HepG2 (cell line): ENCODE data around the gene PROSER1. TPM values are rescaled to one million over a fixed set of nuclear protein-coding genes. Genes with fewer than 3 reads are reported as not detected.

Experiments
- ATAC-seq: fragments of 200-7000 bp; cut with Tn5 transposase; 3 replicates; pipeline ENCODE4 v1.9.1; 2020; ENCODE audit warnings: mild to moderate bottlenecking, moderate library complexity
- BruUV-seq: library from RNA; stranded (reverse); fragments of 400-500 nt; replicated peaks from 2 replicates; lab custom pipeline; 2021; lab: Mats Ljungman, UMichigan
- CTCF ChIA-PET: fragments of 300-600 bp; formaldehyde crosslinking; extraction: SDS; loops from one replicate; lab custom pipeline; 2021; ENCODE audit warnings: low total read pairs, inconsistent platforms, low intra/inter-chr PET ratio; lab: Yijun Ruan, JAX
- POLR2A ChIA-PET: fragments of 350-600 bp; sonication (Branson Sonifier 250); formaldehyde crosslinking; loops from one replicate; lab custom pipeline; 2020; ENCODE audit warnings: antibody characterized with exemption, inconsistent platforms; lab: Yijun Ruan, JAX
- DNase-seq: peaks from one replicate; pipeline ENCODE4 v3.0.0-alpha.2; 2015; ENCODE audit warnings: low spot score
- FAIRE-seq: peaks from 3 replicates; lab custom pipeline; 2011; peaks lifted over from hg19 to GRCh38; lab: Jason Lieb, UNC
- H2AFZ ChIP-seq: one replicate; pipeline ENCODE4 v1.6.1; 2011; ENCODE audit warnings: low read length, inconsistent platforms
- H3K27ac ChIP-seq: fragments of 300-600 bp; 3 replicates; pipeline ENCODE4 v1.8.0; 2011; ENCODE audit warnings: mixed run types, mild to moderate bottlenecking, mixed read lengths, low read length, inconsistent platforms; ENCODE audit not compliant: insufficient read depth; ENCODE audit errors: extremely low read length
- H3K27me3 ChIP-seq, 2 experiments: fragments of 200-600 bp in 1 of 2; 2 replicates in 1 of 2; 3 replicates in 1 of 2; pipeline versions ENCODE4 v1.6.0 to v1.8.0; 2011; ENCODE audit warnings: low read length in 2 of 2, mild to moderate bottlenecking in 2 of 2, moderate library complexity in 2 of 2, inconsistent platforms in 1 of 2; ENCODE audit not compliant: insufficient read depth in 2 of 2, control insufficient read depth in 1 of 2
- H3K36me3 ChIP-seq, 2 experiments: fragments of 200-600 bp in 1 of 2; replicated peaks in 1 of 2; 2 replicates in 1 of 2; 3 replicates in 1 of 2; pipeline versions ENCODE4 v1.5.1 to v1.8.0; 2011; ENCODE audit warnings: low read length in 2 of 2, inconsistent platforms in 1 of 2; ENCODE audit not compliant: insufficient read depth in 2 of 2, control insufficient read depth in 1 of 2
- H3K4me1 ChIP-seq: 2 replicates; pipeline ENCODE4 v1.5.1; 2012; ENCODE audit warnings: low read length, inconsistent platforms; ENCODE audit not compliant: insufficient read depth
- H3K4me2 ChIP-seq: 2 replicates; pipeline ENCODE4 v1.6.0; 2011; ENCODE audit warnings: low read depth, low read length, inconsistent platforms
- H3K4me3 ChIP-seq, 3 experiments: fragments of 200-600 bp in 1 of 3; sonication (generic), shearing (Covaris generic) in 1 of 3; replicated peaks in 1 of 3; 2 replicates each; pipeline ENCODE4 v1.5.1; 2011 to 2016; ENCODE audit warnings: low read length in 3 of 3, inconsistent platforms in 2 of 3, low read depth in 2 of 3, mild to moderate bottlenecking in 2 of 3, control low read depth in 1 of 3, mixed read lengths in 1 of 3; ENCODE audit not compliant: insufficient read depth in 1 of 3
- H3K79me2 ChIP-seq: one replicate; pipeline ENCODE4 v1.6.1; 2011; ENCODE audit warnings: low read length, inconsistent platforms; ENCODE audit not compliant: insufficient read depth
- H3K9ac ChIP-seq: 2 replicates; pipeline ENCODE4 v1.6.0; 2011; ENCODE audit warnings: mild to moderate bottlenecking, low read depth, low read length, inconsistent platforms; ENCODE audit not compliant: insufficient read depth
- H3K9me3 ChIP-seq: 2 replicates; pipeline ENCODE4 v1.5.1; 2012; ENCODE audit warnings: mild to moderate bottlenecking, low read length
- H4K20me1 ChIP-seq: 2 replicates; pipeline ENCODE4 v1.6.0; 2011; ENCODE audit warnings: inconsistent platforms, mild to moderate bottlenecking, low read length, moderate library complexity; ENCODE audit not compliant: insufficient read depth
- HOXD1 ChIP-seq: sonication (generic); formaldehyde crosslinking; IDR thresholded peaks from 2 replicates; pipeline ENCODE4 v1.5.0; 2020; ENCODE audit warnings: missing genetic modification reagents
- MIER2 ChIP-seq: IDR thresholded peaks from 2 replicates; pipeline ENCODE4 v1.6.1; 2016; ENCODE audit warnings: missing biosample characterization, missing genetic modification reagents
- NONO ChIP-seq, 2 experiments: fragments of 450-650 bp in 1 of 2; sonication (generic) in 1 of 2; formaldehyde crosslinking in 1 of 2; IDR thresholded peaks in 1 of 2; conservative IDR thresholded peaks in 1 of 2; 2 replicates each; pipeline versions ENCODE4 v1.6.1 to v1.8.0; 2017 to 2022; ENCODE audit warnings: mild to moderate bottlenecking in 1 of 2, missing genetic modification reagents in 1 of 2, moderate library complexity in 1 of 2
- WGBS: methylation state at CpG from one replicate; pipeline ENCODE4 v1.1.6; 2017; ENCODE audit warnings: low lambda C conversion rate; 5-methylcytosine and 5-hydroxymethylcytosine counted together
- in situ Hi-C: cut with HindIII; loops from 2 replicates; pipeline ENCODE4 v1.10.0; 2017; ENCODE audit warnings: low pct_unique_long_range_greater_than_20kb; ENCODE audit not compliant: extremely low pct_ligation_motif_present
- intact Hi-C: fragments of 100-400 bp; cut with micrococcal nuclease; formaldehyde crosslinking; loops from one replicate; pipeline ENCODE4 v1.10.0; 2022; ENCODE audit not compliant: unreplicated experiment
- polyA plus RNA-seq, 8 experiments: library from polyadenylated mRNA; depleted of rRNA in 3 of 8; stranded (reverse) in 7 of 8; unstranded in 1 of 8; fragments of >200 nt; fragmentation: Illumina TruSeq in 4 of 8; extraction: Trizol in 4 of 8; gene quantifications; 2 replicates each; pipeline versions ENCODE4 v1.2.1 to v1.2.3, GENCODE V29; 2011 to 2016; ENCODE audit warnings: low read depth in 4 of 8, missing spikeins in 1 of 8, mixed read lengths in 1 of 8; ENCODE audit not compliant: insufficient read depth in 1 of 8
- total RNA-seq, 5 experiments: library from RNA; depleted of rRNA; stranded (reverse); fragments of >200 nt; fragmentation: Illumina TruSeq; extraction: Trizol; gene quantifications; 2 replicates each; pipeline ENCODE4 v1.2.3, GENCODE V29; 2016; ENCODE audit warnings: low read depth in 1 of 5
- TF ChIP-seq, protein P1 (sequence below): sonication (generic); formaldehyde crosslinking; IDR thresholded peaks from 2 replicates; pipeline ENCODE4 v1.4.0; 2020; ENCODE audit warnings: mild to moderate bottlenecking, missing genetic modification reagents
- TF ChIP-seq, protein P2 (sequence below), 2 experiments: fragments of 450-650 bp in 1 of 2; sonication (generic) in 1 of 2; formaldehyde crosslinking; IDR thresholded peaks; 2 replicates each; pipeline versions ENCODE4 v1.5.0 to v1.8.0; 2020 to 2022; ENCODE audit warnings: mild to moderate bottlenecking in 1 of 2, missing genetic modification reagents in 1 of 2
- TF ChIP-seq, protein P3 (sequence below): sonication (generic); formaldehyde crosslinking; conservative IDR thresholded peaks from 2 replicates; pipeline ENCODE4 v1.5.0; 2020; ENCODE audit warnings: missing genetic modification reagents

The PROSER1 gene
- total and polyA plus RNA-seq, 2 of the 13 experiments (the other 11 are each of a cell fraction or from before 2014, with no cell fraction given) = 11.4 to 17.2 TPM

DNA sequence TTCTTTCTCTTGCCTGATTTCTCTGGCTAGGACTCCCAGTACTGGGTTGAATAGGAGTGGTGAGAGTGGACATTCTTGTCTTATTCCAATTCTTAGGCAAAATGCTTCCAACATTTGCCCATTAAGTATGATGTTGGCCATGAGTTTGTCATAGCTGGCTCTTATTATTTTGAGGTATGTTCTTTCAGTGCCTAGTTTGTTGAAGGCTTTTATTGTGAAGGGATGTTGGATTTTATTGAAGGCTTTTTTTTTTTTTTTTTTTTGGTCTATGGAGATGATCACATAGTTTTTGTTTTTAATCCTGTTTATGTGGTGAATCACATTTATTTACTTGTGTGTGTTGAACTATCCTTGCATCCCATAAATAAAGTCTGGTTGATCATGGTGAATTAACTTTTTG is 20.2 kb upstream of the PROSER1 start:
- Histone ChIP-seq H3K4me3 (no peak overlapping the region), H4K20me1 (no peaks in the 10 kb centered on the region), H3K4me2 (no peak overlapping the region), H3K27ac (no peak overlapping the region), H3K4me1 (no peaks in the 10 kb centered on the region), H3K79me2 (no peaks in the 10 kb centered on the region), H3K9me3 (no peaks in the 10 kb centered on the region), H2AFZ (no peak overlapping the region), H3K27me3 (no peaks in the 10 kb centered on the region), H3K9ac (no peak overlapping the region), H3K36me3 (no peaks in the 10 kb centered on the region; a peak in 1 of 5 replicates)
- in situ Hi-C loops = loop anchor here (25.0 kb wide), 1 partner anchor 554 kb away; the partner anchor contains the start of gene LHFPL6
- ATAC-seq (no peak), FAIRE-seq (no peak), DNase-seq (no peak)
- no TSS peak for BruUV-seq
- ChIA-PET CTCF (no interaction called here), POLR2A (no interaction called here)
- TF ChIP-seq, protein P1, sequence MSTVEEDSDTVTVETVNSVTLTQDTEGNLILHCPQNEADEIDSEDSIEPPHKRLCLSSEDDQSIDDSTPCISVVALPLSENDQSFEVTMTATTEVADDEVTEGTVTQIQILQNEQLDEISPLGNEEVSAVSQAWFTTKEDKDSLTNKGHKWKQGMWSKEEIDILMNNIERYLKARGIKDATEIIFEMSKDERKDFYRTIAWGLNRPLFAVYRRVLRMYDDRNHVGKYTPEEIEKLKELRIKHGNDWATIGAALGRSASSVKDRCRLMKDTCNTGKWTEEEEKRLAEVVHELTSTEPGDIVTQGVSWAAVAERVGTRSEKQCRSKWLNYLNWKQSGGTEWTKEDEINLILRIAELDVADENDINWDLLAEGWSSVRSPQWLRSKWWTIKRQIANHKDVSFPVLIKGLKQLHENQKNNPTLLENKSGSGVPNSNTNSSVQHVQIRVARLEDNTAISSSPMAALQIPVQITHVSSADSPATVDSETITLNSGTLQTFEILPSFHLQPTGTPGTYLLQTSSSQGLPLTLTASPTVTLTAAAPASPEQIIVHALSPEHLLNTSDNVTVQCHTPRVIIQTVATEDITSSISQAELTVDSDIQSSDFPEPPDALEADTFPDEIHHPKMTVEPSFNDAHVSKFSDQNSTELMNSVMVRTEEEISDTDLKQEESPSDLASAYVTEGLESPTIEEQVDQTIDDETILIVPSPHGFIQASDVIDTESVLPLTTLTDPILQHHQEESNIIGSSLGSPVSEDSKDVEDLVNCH (CRISPR knock-in tag) = no peak
- intact Hi-C loops = no loop called here

DNA sequence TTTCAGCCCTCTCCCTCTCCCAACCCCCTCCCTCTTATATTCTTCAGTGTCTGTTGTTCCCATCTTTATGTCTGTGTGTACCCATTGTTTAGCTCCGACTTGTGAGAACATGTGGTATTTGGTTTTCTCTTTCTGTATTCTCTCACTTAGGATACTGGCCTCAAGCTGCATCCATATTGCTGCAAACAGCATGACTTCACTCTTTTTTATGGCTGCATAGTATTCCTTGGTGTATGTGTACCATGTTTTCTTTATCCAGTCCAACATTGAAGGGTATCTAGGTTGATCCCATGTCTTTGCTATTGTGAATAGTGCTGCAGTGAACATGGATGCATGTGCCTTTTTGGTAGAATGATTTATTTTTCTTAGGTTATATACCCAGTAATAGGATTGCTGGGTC is 18.1 kb upstream of the PROSER1 start:
- DNase-seq (no peak), FAIRE-seq (no peak), ATAC-seq (no peak)
- no peaks in the 10 kb centered on the region for H3K4me1 ChIP-seq
- H3K79me2 ChIP-seq = no peaks in the 10 kb centered on the region
- H3K9me3 ChIP-seq = no peaks in the 10 kb centered on the region
- H2AFZ ChIP-seq = no peak overlapping the region
- no peak overlapping the region for H3K9ac ChIP-seq
- no peaks in the 10 kb centered on the region for H3K36me3 ChIP-seq
- no peaks in the 10 kb centered on the region for H3K27me3 ChIP-seq
- no peak overlapping the region for H3K4me2 ChIP-seq
- H3K4me3 ChIP-seq = no peak overlapping the region
- 100% methylated on average over 1 of the region's 1 CpG for WGBS
- no peak overlapping the region for H3K27ac ChIP-seq
- intact Hi-C loops (no loop called here), in situ Hi-C loops (loop anchor here (25.0 kb wide), 1 partner anchor 556 kb away; the partner anchor contains the start of gene LHFPL6)
- ChIA-PET POLR2A (no interaction called here), CTCF (no interaction called here)
- BruUV-seq = no TSS peak
- TF ChIP-seq, protein P2, sequence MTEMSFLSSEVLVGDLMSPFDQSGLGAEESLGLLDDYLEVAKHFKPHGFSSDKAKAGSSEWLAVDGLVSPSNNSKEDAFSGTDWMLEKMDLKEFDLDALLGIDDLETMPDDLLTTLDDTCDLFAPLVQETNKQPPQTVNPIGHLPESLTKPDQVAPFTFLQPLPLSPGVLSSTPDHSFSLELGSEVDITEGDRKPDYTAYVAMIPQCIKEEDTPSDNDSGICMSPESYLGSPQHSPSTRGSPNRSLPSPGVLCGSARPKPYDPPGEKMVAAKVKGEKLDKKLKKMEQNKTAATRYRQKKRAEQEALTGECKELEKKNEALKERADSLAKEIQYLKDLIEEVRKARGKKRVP (CRISPR knock-in tag; IDR thresholded peaks at IDR 0.05) = no peak
- TF ChIP-seq NONO (IDR thresholded peaks at IDR 0.05) = no peak
- TF ChIP-seq NONO (CRISPR knock-in tag; conservative IDR thresholded peaks at IDR 0.05) = no peak
- TF ChIP-seq MIER2 (CRISPR knock-in tag) = no peak
- TF ChIP-seq HOXD1 (CRISPR knock-in tag) = no peak
- TF ChIP-seq, protein P3, sequence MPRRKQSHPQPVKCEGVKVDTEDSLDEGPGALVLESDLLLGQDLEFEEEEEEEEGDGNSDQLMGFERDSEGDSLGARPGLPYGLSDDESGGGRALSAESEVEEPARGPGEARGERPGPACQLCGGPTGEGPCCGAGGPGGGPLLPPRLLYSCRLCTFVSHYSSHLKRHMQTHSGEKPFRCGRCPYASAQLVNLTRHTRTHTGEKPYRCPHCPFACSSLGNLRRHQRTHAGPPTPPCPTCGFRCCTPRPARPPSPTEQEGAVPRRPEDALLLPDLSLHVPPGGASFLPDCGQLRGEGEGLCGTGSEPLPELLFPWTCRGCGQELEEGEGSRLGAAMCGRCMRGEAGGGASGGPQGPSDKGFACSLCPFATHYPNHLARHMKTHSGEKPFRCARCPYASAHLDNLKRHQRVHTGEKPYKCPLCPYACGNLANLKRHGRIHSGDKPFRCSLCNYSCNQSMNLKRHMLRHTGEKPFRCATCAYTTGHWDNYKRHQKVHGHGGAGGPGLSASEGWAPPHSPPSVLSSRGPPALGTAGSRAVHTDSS (CRISPR knock-in tag) = no peak
- H4K20me1 ChIP-seq = no peaks in the 10 kb centered on the region
